Mucosa of stomach (tissue), 1 donor: ENCODE data around the gene MYO9A.

Source experiments
- H3K27me3 ChIP-seq: one replicate; pipeline ENCODE4 v1.7.0; 2013; ENCODE audit warnings: mild to moderate bottlenecking, low read length; ENCODE audit not compliant: control insufficient read depth, insufficient read depth
- H3K36me3 ChIP-seq: one replicate; pipeline ENCODE4 v1.7.0; 2013; ENCODE audit warnings: low read length; ENCODE audit not compliant: control insufficient read depth, insufficient read depth
- H3K4me1 ChIP-seq: one replicate; pipeline ENCODE4 v1.7.0; 2013; ENCODE audit warnings: mild to moderate bottlenecking, low read length; ENCODE audit not compliant: control insufficient read depth, insufficient read depth
- H3K4me3 ChIP-seq: one replicate; pipeline ENCODE4 v1.7.0; 2013; ENCODE audit warnings: low read length
- H3K9ac ChIP-seq: one replicate; pipeline ENCODE4 v1.7.0; 2013; ENCODE audit warnings: mild to moderate bottlenecking, low read length, moderate library complexity
- H3K9me3 ChIP-seq: one replicate; pipeline ENCODE4 v1.7.0; 2013; ENCODE audit warnings: mild to moderate bottlenecking, low read length, moderate library complexity; ENCODE audit not compliant: control insufficient read depth
- donor health status: Pancreatic carcinoma.

The MYO9A gene

GRCh38 chr15:72154316-72154715 lies 36.4 kb upstream of the MYO9A start:
- no peaks in the 10 kb centered on the region for H3K9me3 ChIP-seq
- no peak overlapping the region for H3K4me3 ChIP-seq
- H3K9ac ChIP-seq = no peak overlapping the region
- H3K27me3 ChIP-seq = no peaks in the 10 kb centered on the region
- H3K4me1 ChIP-seq = peaks cover 21% of the 10 kb centered on the region
- no peaks in the 10 kb centered on the region for H3K36me3 ChIP-seq

- Histone ChIP-seq H3K27me3 (no peaks in the 10 kb centered on the region), H3K36me3 (no peaks in the 10 kb centered on the region), H3K4me1 (peaks cover 21% of the 10 kb centered on the region), H3K9ac (no peak overlapping the region), H3K9me3 (no peaks in the 10 kb centered on the region), H3K4me3 (no peak overlapping the region)
These were observed 35.5 kb upstream of the MYO9A start for GRCh38 chr15:72153269-72154000.

- Histone ChIP-seq H3K4me1 (no peaks in the 10 kb centered on the region), H3K36me3 (no peaks in the 10 kb centered on the region), H3K4me3 (no peak overlapping the region), H3K9me3 (no peaks in the 10 kb centered on the region), H3K27me3 (no peaks in the 10 kb centered on the region), H3K9ac (no peak overlapping the region)
These were observed 29.5 kb upstream of the MYO9A start for GRCh38 chr15:72147418-72147817.

- Histone ChIP-seq H3K36me3 (no peaks in the 10 kb centered on the region), H3K9ac (no peak overlapping the region), H3K9me3 (no peaks in the 10 kb centered on the region)
These were observed 29.0 kb upstream of the MYO9A start for GRCh38 chr15:72146934-72147333.

GRCh38 chr15:72146221-72146620 lies 28.3 kb upstream of the MYO9A start:
- Histone ChIP-seq H3K9ac (no peak overlapping the region), H3K4me1 (peaks cover 5% of the 10 kb centered on the region), H3K27me3 (no peaks in the 10 kb centered on the region), H3K36me3 (no peaks in the 10 kb centered on the region), H3K4me3 (no peak overlapping the region), H3K9me3 (no peaks in the 10 kb centered on the region)

More at GRCh38 chr15:72146934-72147333, 29.0 kb upstream of the MYO9A start:
- Histone ChIP-seq H3K4me3 (no peak overlapping the region), H3K4me1 (no peaks in the 10 kb centered on the region), H3K27me3 (no peaks in the 10 kb centered on the region)

- Histone ChIP-seq H3K27me3 (no peaks in the 10 kb centered on the region), H3K9me3 (no peaks in the 10 kb centered on the region), H3K9ac (no peak overlapping the region), H3K36me3 (no peaks in the 10 kb centered on the region), H3K4me1 (peaks cover 14% of the 10 kb centered on the region), H3K4me3 (no peak overlapping the region)
These were observed 23.5 kb upstream of the MYO9A start for GRCh38 chr15:72141171-72142084.

- no peak overlapping the region for H3K9ac ChIP-seq
- H3K27me3 ChIP-seq = no peaks in the 10 kb centered on the region
- no peak overlapping the region for H3K4me3 ChIP-seq
- peaks cover 14% of the 10 kb centered on the region for H3K4me1 ChIP-seq
- no peaks in the 10 kb centered on the region for H3K9me3 ChIP-seq
- H3K36me3 ChIP-seq = no peaks in the 10 kb centered on the region
These were observed 22.1 kb upstream of the MYO9A start for GRCh38 chr15:72140088-72140487.

- Histone ChIP-seq H3K9ac (no peak overlapping the region), H3K27me3 (no peaks in the 10 kb centered on the region), H3K36me3 (no peaks in the 10 kb centered on the region), H3K4me1 (peaks cover 14% of the 10 kb centered on the region), H3K9me3 (no peaks in the 10 kb centered on the region), H3K4me3 (no peak overlapping the region)
These were observed 21.7 kb upstream of the MYO9A start for GRCh38 chr15:72139667-72140066.

GRCh38 chr15:72136170-72137051 lies 18.5 kb upstream of the MYO9A start:
- Histone ChIP-seq H3K4me1 (peaks cover 10% of the 10 kb centered on the region), H3K36me3 (no peaks in the 10 kb centered on the region), H3K4me3 (no peak overlapping the region), H3K9ac (no peak overlapping the region), H3K9me3 (no peaks in the 10 kb centered on the region), H3K27me3 (peaks cover 3% of the 10 kb centered on the region)

GRCh38 chr15:72135719-72136118 lies 17.8 kb upstream of the MYO9A start:
- Histone ChIP-seq H3K4me3 (no peak overlapping the region), H3K36me3 (no peaks in the 10 kb centered on the region), H3K9me3 (no peaks in the 10 kb centered on the region), H3K9ac (no peak overlapping the region), H3K4me1 (peaks cover 8% of the 10 kb centered on the region), H3K27me3 (peaks cover 3% of the 10 kb centered on the region)

GRCh38 chr15:72133211-72133610 lies 15.3 kb upstream of the MYO9A start:
- Histone ChIP-seq H3K4me1 (peaks cover 8% of the 10 kb centered on the region), H3K4me3 (no peak overlapping the region), H3K9me3 (no peaks in the 10 kb centered on the region)

More at GRCh38 chr15:72133211-72133610, 15.3 kb upstream of the MYO9A start:
- Histone ChIP-seq H3K9ac (no peak overlapping the region), H3K27me3 (peaks cover 3% of the 10 kb centered on the region), H3K36me3 (no peaks in the 10 kb centered on the region)
